Skin epidermis (tissue), 12 donors: ENCODE results near the gene TLX1.

ENCODE experiments used
- H3K27ac ChIP-seq, 21 experiments: fragments of 200-600 bp; sonication (generic) in 11 of 21; one replicate each; pipeline ENCODE4 v1.5.0; 2020; ENCODE audit warnings: mild to moderate bottlenecking in 3 of 21, inconsistent platforms in 2 of 21, moderate library complexity in 2 of 21
- H3K4me3 ChIP-seq, 7 experiments: fragments of 200-600 bp; sonication (generic) in 2 of 7; one replicate each; pipeline ENCODE4 v1.5.0; 2020; ENCODE audit warnings: inconsistent platforms in 2 of 7, mild to moderate bottlenecking in 2 of 7, moderate library complexity in 1 of 7

TLX1 gene

DNA sequence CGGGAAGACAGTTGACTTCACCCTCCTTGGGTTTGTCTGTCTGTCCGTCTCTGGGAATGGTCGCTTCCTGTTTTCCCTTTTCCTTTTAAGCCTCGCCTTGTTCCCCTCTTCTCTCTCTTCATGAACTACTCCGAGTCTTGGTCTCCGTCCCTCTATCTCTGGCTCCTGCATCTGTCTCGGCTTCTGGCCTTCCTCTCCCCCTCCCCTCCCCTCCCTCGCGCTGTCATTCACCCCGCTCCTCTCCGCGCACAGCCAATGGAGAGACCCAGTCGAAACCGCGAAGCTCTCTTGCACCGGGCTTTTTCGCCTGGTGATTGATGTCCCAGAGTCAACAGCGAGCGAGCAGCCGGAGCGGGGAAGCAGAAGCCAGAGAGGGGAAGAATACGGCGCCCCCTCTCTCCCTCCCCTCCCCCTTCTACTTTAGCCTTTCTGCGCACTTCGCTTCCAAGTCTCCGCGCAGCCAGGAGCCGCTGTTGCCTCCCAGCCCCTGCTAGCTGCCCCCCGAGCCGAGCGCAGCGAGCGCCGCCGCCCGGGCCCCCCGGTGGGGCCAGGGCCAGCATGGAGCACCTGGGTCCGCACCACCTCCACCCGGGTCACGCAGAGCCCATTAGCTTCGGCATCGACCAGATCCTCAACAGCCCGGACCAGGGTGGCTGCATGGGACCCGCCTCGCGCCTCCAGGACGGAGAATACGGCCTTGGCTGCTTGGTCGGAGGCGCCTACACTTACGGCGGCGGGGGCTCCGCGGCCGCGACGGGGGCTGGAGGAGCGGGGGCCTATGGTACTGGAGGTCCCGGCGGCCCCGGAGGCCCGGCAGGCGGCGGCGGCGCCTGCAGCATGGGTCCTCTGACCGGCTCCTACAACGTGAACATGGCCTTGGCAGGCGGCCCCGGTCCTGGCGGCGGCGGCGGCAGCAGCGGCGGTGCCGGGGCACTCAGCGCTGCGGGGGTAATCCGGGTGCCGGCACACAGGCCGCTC lies at the start of gene TLX1:
Gene TLX1 (plus strand): TSS at position 317 of the 978 bp plus-strand sequence. CDS start 242 bp downstream, at position 559.
- peak within 1 kb of the TSS in 2 of 7 experiments; percentile 2 to 23 for H3K4me3 ChIP-seq

GRCh38 chr10:101085846-101086245 lies 45.3 kb upstream of the TLX1 start:
- H3K4me3 ChIP-seq: no peak overlapping the region
- peak overlapping the region in 1 of 21 experiments; percentile 14 for H3K27ac ChIP-seq

More for the DNA sequence above, at the start of gene TLX1:
- no peak within 1 kb of the TSS for H3K27ac ChIP-seq

DNA sequence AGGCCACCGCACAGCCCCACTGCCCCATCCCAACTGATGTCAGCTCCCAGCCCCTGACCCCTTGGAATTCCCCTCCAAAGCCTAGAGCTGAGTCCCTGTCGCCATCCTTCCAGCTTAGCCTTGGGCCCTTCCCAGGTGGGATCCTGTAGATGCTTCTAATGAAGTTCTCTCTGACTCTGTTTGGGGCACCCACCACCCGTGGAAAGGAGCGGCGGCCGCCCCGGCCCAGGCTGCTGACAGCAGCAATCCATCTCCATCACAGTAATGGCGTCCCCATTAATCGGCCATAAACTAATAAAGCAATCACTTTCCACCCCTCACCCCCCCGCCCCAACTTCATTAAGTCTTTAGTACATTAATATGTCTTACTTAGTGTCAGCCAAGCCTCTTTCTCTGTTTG lies 43.7 kb upstream of the TLX1 start:
- Histone ChIP-seq H3K4me3 (no peak overlapping the region), H3K27ac (no peak overlapping the region)

GRCh38 chr10:101087965-101088364 lies 43.1 kb upstream of the TLX1 start:
- Histone ChIP-seq H3K4me3 (no peak overlapping the region), H3K27ac (peak overlapping the region in 1 of 21 experiments; percentile 16)

- no peak overlapping the region for H3K4me3 ChIP-seq
- H3K27ac ChIP-seq: peak overlapping the region in 1 of 21 experiments; percentile 0
These were observed 41.4 kb upstream of the TLX1 start for GRCh38 chr10:101089520-101090299.

- H3K27ac ChIP-seq: no peak overlapping the region
These were observed 40.5 kb upstream of the TLX1 start for GRCh38 chr10:101090597-101090996.

GRCh38 chr10:101091546-101092290 lies 39.4 kb upstream of the TLX1 start:
- Histone ChIP-seq H3K4me3 (no peak overlapping the region), H3K27ac (peak overlapping the region in 1 of 21 experiments; percentile 3)

More at GRCh38 chr10:101090597-101090996, 40.5 kb upstream of the TLX1 start:
- no peak overlapping the region for H3K4me3 ChIP-seq

DNA sequence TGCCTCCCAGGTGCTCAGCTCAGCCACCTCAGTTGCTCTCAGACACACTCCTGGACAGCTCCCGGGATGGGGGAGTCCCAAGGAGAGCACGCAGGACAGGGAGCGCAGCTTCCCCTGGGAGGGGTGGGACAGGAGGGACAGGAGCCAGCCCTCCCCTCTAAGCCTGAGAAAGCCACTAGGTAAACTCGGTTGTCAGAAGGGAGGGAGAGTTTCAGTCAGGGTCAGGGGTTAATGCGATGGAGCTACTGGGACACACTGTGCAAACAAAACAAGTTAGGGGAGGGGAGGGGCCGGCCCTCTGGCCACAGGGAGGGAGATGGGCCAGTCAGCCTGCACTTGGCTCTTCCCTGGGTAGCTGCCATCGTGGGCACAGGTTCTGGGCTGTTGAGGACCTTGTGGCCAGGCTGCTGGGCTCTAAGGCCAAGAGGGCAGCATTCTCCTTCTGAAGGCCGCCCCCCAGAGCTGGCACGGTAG lies 38.2 kb upstream of the TLX1 start:
- no peak overlapping the region for H3K27ac ChIP-seq
- no peak overlapping the region for H3K4me3 ChIP-seq

GRCh38 chr10:101094121-101094879 lies 36.8 kb upstream of the TLX1 start:
- H3K4me3 ChIP-seq: no peak overlapping the region

DNA sequence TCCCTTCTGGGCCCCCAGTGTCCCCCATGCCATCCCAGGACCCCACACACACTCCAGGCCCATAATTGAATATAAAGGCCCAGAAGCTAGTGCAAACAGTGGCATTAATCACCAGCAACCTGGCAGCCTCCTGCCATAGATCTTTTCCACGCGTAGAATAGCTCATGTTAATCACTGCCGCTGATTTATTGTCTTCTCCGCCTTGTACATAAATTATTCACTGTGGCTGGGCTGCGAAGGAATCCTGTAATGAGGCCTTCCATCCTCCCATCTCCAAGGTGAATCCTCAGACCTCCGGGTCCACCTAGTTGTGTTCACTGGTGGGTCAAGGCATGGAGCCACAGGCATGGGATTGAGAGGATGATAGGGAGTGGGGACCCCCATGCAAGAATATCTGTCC lies 36.1 kb upstream of the TLX1 start:
- no peak overlapping the region for H3K27ac ChIP-seq
- no peak overlapping the region for H3K4me3 ChIP-seq

More at GRCh38 chr10:101094121-101094879, 36.8 kb upstream of the TLX1 start:
- H3K27ac ChIP-seq: no peak overlapping the region

- Histone ChIP-seq H3K27ac (no peak overlapping the region), H3K4me3 (no peak overlapping the region)
These were observed 35.4 kb upstream of the TLX1 start for GRCh38 chr10:101095550-101096213.

- no peak overlapping the region for H3K27ac ChIP-seq
- H3K4me3 ChIP-seq: no peak overlapping the region
These were observed 34.7 kb upstream of the TLX1 start for GRCh38 chr10:101096378-101096777.

DNA sequence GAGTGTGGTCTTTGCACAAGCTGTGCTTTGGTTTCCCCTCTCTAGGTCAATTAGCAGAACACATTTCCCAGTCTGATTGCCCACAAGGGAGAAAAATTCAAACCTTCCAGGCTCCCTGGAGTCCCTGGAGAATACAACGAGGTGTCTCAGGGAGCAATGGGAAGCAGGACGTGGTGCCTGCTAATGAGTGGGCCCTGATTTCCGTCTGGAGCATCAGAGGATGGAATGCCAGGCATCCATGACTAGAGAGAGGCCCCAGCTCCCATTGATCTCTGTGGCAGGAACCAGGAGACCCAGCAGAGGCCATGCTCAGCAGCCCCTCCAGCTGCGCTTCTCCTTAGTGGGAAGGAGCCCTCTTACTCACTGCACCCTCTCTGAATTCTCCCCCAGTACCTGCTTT lies 33.2 kb upstream of the TLX1 start:
- Histone ChIP-seq H3K27ac (no peak overlapping the region), H3K4me3 (no peak overlapping the region)

DNA sequence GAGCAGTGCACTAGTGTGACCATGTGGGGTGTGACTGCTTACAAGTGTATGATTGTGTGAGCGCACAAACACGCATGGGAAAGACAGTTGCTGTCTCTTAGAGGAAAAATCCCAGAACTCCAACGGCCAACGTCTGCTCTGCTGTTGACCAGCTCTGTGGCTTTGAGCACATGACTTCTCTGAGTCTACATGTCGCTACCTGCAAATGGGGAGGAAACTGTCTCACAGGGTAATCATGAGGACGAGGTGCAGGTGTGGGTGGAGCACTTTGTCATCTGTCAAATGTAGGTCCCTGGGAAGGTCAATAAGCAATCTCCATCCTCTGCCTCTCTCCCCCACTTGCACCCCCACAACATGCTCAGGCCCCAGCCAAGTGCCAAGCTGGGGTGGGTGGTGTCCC lies 31.2 kb upstream of the TLX1 start:
- Histone ChIP-seq H3K4me3 (no peak overlapping the region), H3K27ac (no peak overlapping the region)

GRCh38 chr10:101101372-101101881 lies 29.7 kb upstream of the TLX1 start:
- H3K27ac ChIP-seq: no peak overlapping the region
- H3K4me3 ChIP-seq: no peak overlapping the region

DNA sequence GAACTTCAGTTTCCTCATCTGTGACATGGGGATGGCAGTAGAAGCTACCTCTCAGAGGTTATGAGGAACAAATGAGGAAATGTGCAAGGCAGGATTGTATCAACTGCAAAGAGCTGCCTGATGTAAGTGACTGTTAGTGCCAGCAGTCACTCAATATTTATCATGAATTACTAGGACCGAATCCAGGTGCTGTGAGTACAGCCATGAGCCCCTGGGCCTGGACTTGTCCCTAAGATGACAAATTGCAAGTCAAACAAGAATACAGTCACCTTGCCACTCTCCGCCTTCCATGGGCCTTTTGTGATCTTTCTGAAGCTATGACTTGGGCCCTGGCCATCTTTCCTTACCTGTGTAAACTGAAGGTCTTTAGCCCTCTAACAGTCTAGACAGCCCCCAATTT lies 27.7 kb upstream of the TLX1 start:
- Histone ChIP-seq H3K27ac (no peak overlapping the region), H3K4me3 (no peak overlapping the region)

GRCh38 chr10:101106351-101106750 lies 24.7 kb upstream of the TLX1 start:
- Histone ChIP-seq H3K4me3 (no peak overlapping the region), H3K27ac (no peak overlapping the region)

DNA sequence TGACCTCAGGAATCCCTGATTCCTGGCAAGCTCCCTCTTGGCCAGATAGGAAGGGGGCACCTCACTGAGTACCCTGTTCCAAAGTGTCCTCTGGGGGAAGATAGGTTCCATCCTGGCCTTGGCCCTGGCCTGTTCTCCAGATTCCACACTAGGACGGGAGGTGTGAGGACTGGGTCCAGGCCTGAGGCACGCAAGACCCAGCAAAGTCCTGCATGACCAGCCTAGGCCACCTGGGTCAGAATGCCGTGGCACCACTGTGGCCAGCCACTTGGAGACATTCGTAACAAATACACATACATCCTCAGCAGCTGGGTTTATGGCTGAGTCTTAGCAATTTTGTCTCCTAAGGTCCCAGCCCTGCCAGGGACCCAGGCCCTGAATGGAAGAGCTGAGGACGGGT lies 23.3 kb upstream of the TLX1 start:
- Histone ChIP-seq H3K4me3 (no peak overlapping the region), H3K27ac (no peak overlapping the region)
